Activated CD4-positive, alpha-beta T cell treated with anti-CD3 and anti-CD28 coated beads for 36 hours (primary cell): ENCODE data around the gene GABPB2. TPM values are rescaled to one million over a fixed set of nuclear protein-coding genes. Genes with fewer than 3 reads are reported as not detected.
A peak's percentile ranks its signal among the peaks of the same experiment; 100 is the strongest.

ENCODE experiments used
- ATAC-seq: fragments of 200-7000 bp; cut with Tn5 transposase; one replicate; pipeline ENCODE4 v1.10.0; 2021; ENCODE audit warnings: mild to moderate bottlenecking, moderate library complexity
- CTCF ChIA-PET: fragments of 350-600 bp; sonication (Branson Sonifier 250); formaldehyde crosslinking; loops from one replicate; lab custom pipeline; 2021; ENCODE audit warnings: antibody characterized with exemption; lab: Charles Lee
- POLR2A ChIA-PET: fragments of 350-600 bp; sonication (Branson Sonifier 250); formaldehyde crosslinking; loops from one replicate; lab custom pipeline; 2021; ENCODE audit warnings: antibody characterized with exemption, inconsistent platforms; lab: Charles Lee
- DNase-seq: peaks from one replicate; pipeline ENCODE4 v3.0.0-alpha.2; 2020
- H3K27ac Mint-ChIP-seq: one replicate; pipeline ENCODE4 v1.8.0; 2021; ENCODE audit warnings: mixed read lengths
- H3K27me3 Mint-ChIP-seq: one replicate; pipeline ENCODE4 v1.8.0; 2021; ENCODE audit warnings: mixed read lengths
- H3K36me3 Mint-ChIP-seq: one replicate; pipeline ENCODE4 v1.8.0; 2021; ENCODE audit warnings: low read depth, mixed read lengths
- H3K4me1 Mint-ChIP-seq: one replicate; pipeline ENCODE4 v1.8.0; 2021; ENCODE audit warnings: mixed read lengths
- H3K4me3 Mint-ChIP-seq: one replicate; pipeline ENCODE4 v1.8.0; 2021; ENCODE audit warnings: mild to moderate bottlenecking, moderate library complexity, mixed read lengths
- H3K9me3 Mint-ChIP-seq: one replicate; pipeline ENCODE4 v1.8.0; 2021; ENCODE audit warnings: low read depth, mixed read lengths
- intact Hi-C, 2 experiments: fragments of 100-400 bp; cut with DNase I in 1 of 2; cut with micrococcal nuclease in 1 of 2; formaldehyde crosslinking; loops; one replicate each; pipeline versions ENCODE4 v1.14.2 to v1.15.1; 2022 to 2024; cut with DNase I, micrococcal nuclease
- total RNA-seq, 2 experiments: library from RNA; stranded (reverse); gene quantifications; one replicate each; pipeline ENCODE4 v1.2.3, GENCODE V29; 2021

The GABPB2 gene
- total RNA-seq, 2 experiments from 2014 or later, result 16.6 to 19.2 TPM

DNA sequence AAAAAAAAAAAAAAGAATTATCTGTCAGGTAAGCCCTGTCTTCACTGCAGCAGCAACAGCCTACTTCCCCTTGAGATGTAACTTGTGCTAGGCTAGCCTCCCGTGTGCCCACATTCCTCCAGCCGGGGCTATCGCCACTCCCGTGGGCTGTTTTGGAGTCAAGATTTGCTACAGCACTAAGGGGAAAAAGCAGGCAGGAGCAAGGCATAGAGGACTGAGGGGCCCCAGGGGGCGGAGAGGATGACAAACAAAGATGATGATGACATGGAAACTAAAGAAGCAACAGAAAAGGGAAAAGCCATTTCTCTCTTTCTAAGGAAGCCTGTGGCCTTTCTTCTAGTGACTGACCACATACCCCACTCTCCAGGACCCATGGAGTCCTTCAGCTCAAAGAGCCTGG lies 87.8 kb downstream of the GABPB2 start:
- peak overlapping the region; percentile 99 for H3K27ac Mint-ChIP-seq
- peak; percentile 21 for ATAC-seq
- peaks cover 47% of the 10 kb centered on the region for H3K36me3 Mint-ChIP-seq
- no peaks in the 10 kb centered on the region for H3K9me3 Mint-ChIP-seq
- H3K4me1 Mint-ChIP-seq, result peaks cover 59% of the 10 kb centered on the region
- ChIA-PET CTCF (interaction anchor here (0.6 to 8.0 kb wide), 8 partner anchors 10 to 444 kb away, joined by 3 to 195 read pairs (median 4); partner anchors contain the start of genes MINDY1 and MLLT11), POLR2A (interaction anchor here (0.5 to 2.9 kb wide), 5 partner anchors 7 to 121 kb away, joined by 3 to 9 read pairs (median 6); partner anchors contain the start of genes LYSMD1, SCNM1 and VPS72)
- intact Hi-C loops, result loop anchor here (5.0 kb wide), 3 partner anchors 39 to 596 kb away; partner anchors contain the start of genes MINDY1 (in 1 of the 2), PIP5K1A (in 1 of the 2) and PRUNE1 (in 1 of the 2)
- no peaks in the 10 kb centered on the region for H3K27me3 Mint-ChIP-seq
- peak; percentile 83 for DNase-seq
- peak overlapping the region; percentile 88 for H3K4me3 Mint-ChIP-seq

DNA sequence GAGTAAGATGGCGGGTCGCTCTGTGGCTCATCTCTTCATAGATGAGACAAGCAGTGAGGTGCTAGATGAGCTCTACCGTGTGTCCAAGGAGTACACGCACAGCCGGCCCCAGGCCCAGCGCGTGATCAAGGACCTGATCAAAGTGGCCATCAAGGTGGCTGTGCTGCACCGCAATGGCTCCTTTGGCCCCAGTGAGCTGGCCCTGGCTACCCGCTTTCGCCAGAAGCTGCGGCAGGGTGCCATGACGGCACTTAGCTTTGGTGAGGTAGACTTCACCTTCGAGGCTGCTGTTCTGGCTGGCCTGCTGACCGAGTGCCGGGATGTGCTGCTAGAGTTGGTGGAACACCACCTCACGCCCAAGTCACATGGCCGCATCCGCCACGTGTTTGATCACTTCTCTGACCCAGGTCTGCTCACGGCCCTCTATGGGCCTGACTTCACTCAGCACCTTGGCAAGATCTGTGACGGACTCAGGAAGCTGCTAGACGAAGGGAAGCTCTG lies 88.2 kb downstream of the GABPB2 start:
- peaks cover 59% of the 10 kb centered on the region for H3K4me1 Mint-ChIP-seq
- H3K36me3 Mint-ChIP-seq, result peaks cover 52% of the 10 kb centered on the region
- H3K4me3 Mint-ChIP-seq, result peak overlapping the region; percentile 88
- CTCF ChIA-PET, result interaction anchor here (0.6 to 8.0 kb wide), 6 partner anchors 10 to 445 kb away, joined by 3 to 195 read pairs (median 4); partner anchors contain the start of gene MINDY1
- peak; percentile 61 for DNase-seq
- intact Hi-C loops, result loop anchor here (5.0 kb wide), 3 partner anchors 38 to 596 kb away; partner anchors contain the start of genes MINDY1 (in 1 of the 2), PIP5K1A (in 1 of the 2) and PRUNE1 (in 1 of the 2)
- H3K27me3 Mint-ChIP-seq, result no peaks in the 10 kb centered on the region
- no peaks in the 10 kb centered on the region for H3K9me3 Mint-ChIP-seq
- POLR2A ChIA-PET, result interaction anchor here (0.5 to 2.9 kb wide), 5 partner anchors 28 to 121 kb away, joined by 3 to 9 read pairs (median 5); no protein-coding TSS in a partner anchor
- ATAC-seq, result no peak
- H3K27ac Mint-ChIP-seq, result peak overlapping the region; percentile 99

DNA sequence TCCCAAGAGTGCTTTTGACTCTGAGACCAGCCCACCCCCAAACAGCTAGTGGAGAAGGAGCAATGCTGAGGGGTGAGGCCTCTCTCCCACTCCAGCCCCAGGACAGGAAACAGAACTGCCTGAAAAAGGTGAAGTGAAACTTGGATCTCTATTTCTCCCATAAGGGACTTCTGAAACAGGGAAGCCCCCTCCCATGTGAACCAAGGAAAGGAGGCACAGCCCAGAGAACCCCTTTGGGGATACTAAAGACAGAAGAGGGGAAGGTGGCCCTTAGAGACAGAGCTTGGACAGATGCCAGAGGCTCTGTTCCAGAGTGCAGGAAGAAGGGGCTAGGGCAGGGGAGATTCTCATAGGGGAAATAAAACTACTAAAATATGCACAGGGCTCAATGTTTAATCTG lies 88.8 kb downstream of the GABPB2 start:
- no peak for DNase-seq
- no peak for ATAC-seq
- Mint-ChIP-seq H3K4me1 (peaks cover 62% of the 10 kb centered on the region), H3K27me3 (no peaks in the 10 kb centered on the region), H3K9me3 (no peaks in the 10 kb centered on the region), H3K36me3 (peaks cover 56% of the 10 kb centered on the region), H3K4me3 (peak overlapping the region; percentile 4), H3K27ac (peak overlapping the region; percentile 99)
- POLR2A ChIA-PET, result interaction anchor here (0.7 to 2.9 kb wide), 3 partner anchors 28 to 118 kb away, joined by 4 to 9 read pairs (median 5); no protein-coding TSS in a partner anchor
- CTCF ChIA-PET, result interaction anchor here (1.2 to 8.0 kb wide), 5 partner anchors 11 to 60 kb away, joined by 4 to 195 read pairs (median 11); no protein-coding TSS in a partner anchor
- intact Hi-C loops, result loop anchor here (5.0 kb wide), 3 partner anchors 38 to 597 kb away; partner anchors contain the start of genes MINDY1 (in 1 of the 2), PIP5K1A (in 1 of the 2) and PRUNE1 (in 1 of the 2)

DNA sequence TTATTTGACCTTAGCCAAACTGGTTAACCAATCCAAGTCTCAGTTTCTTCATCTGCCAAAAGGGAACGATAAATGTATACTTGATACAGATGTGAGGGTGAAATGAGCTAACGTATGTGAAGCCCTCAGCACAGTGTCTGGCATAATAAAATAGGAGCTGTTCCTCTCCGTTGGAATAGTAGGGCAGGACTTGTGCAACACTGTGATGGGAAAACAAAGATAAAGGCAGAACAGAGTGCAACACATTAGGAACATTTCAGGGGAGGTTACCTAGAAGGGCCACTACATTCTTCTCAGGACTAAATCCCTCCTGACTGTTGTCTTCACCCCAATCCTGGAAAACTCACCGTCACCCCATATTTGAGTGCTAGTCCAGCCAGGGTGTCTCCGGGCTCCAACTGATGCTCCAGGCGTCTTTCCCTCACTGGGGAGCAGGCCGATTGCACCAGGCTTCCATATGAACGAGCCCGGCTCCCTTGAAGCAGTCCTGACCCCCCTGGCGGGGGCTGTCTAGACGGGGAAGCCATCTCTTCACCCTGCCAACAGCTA lies 94.2 kb downstream of the GABPB2 start:
- H3K4me3 Mint-ChIP-seq, result peak overlapping the region; percentile 92
- no peaks in the 10 kb centered on the region for H3K27me3 Mint-ChIP-seq
- H3K9me3 Mint-ChIP-seq, result no peaks in the 10 kb centered on the region
- peak overlapping the region; percentile 98 for H3K27ac Mint-ChIP-seq
- peaks cover 56% of the 10 kb centered on the region for H3K4me1 Mint-ChIP-seq
- CTCF ChIA-PET, result interaction anchor here (0.7 to 4.4 kb wide), 4 partner anchors 8 to 136 kb away, joined by 3 to 25 read pairs (median 4); partner anchors contain the start of genes PSMD4 and TNFAIP8L2
- POLR2A ChIA-PET, result interaction anchor here (0.6 to 2.8 kb wide), 3 partner anchors 8 to 113 kb away, joined by 3 to 9 read pairs (median 4); partner anchors contain the start of gene TNFAIP8L2
- DNase-seq, result no peak
- peaks cover 65% of the 10 kb centered on the region for H3K36me3 Mint-ChIP-seq
- ATAC-seq, result no peak
- intact Hi-C loops, result loop anchor here (1.0 to 10.0 kb wide), 5 partner anchors 9 to 600 kb away; partner anchors contain the start of genes GABPB2 (in 1 of the 2), PRUNE1 (in 1 of the 2), PSMB4 (in 1 of the 2) and TNFAIP8L2 (in 1 of the 2)

DNA sequence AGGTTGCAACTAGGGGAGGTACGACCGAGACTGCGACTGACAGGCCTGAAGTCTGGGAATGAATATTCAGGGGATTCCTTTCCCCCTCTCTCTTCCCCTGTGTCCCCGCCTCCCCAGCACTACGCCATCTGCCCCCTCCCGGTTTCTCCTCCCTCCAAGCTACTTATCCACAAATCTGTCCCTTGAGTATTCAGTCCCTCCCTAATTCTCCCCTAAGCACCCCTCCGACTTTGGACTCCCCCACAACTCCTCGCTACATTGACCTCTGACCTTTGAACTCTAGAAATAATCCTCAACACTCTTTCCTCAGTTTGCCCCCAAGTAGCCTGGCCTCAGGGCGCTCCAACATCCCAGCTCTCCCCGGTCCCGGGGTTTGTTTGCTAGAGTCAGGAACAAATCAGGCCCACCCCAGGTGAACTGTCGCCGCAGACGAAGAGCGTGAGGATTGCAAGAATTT lies 94.7 kb downstream of the GABPB2 start:
- no peaks in the 10 kb centered on the region for H3K27me3 Mint-ChIP-seq
- DNase-seq, result peak; percentile 47
- intact Hi-C loops, result loop anchor here (1.0 to 10.0 kb wide), 5 partner anchors 9 to 601 kb away; partner anchors contain the start of genes GABPB2 (in 1 of the 2), PRUNE1 (in 1 of the 2), PSMB4 (in 1 of the 2) and TNFAIP8L2 (in 1 of the 2)

DNA sequence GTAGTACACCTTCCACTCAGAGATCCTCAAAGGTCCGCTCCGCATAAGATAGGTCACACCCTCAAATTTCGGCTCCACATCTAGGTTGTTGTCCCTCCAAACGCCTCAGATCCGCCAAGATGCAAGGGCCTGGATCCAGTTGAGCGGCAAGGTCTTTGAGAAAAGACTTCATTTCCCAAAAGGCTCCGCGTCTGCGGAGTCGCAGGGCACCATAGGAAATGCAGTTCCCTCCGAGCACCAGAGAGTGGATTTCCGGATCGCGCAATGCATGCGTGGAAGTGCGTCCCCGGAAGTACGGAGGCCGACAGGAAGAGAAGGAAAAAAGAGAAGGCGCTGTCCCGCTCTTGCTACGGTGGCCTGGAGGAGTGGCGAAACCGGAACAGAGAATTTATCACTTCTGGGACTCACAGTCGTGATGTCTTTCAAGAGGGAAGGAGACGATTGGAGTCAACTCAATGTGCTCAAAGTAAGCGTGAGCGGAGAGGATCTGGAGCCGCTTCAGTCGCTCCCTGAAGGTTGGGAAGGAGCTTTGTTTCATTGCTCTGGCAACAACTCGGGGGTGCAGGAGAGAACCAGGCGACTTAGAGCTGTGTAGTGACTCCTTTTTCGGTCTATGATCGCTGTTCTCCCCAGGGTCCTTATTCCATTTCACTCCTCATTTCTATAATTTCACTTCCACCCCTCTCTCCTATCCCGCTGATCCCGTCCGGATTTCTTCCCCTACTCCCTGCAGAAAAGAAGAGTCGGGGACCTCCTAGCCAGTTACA lies 95.4 kb downstream of the GABPB2 start, which contains the start of the genes LYSMD1 and SCNM1:
LYSMD1 (minus strand) TSS at position 165 of the 767 bp plus-strand sequence. CDS start 644 bp downstream, outside the sequence.
SCNM1 (plus strand) TSS at position 407 of the 767 bp plus-strand sequence; CDS start at position 416, 9 bp downstream.
- peaks cover 48% of the 10 kb centered on the region for H3K4me1 Mint-ChIP-seq
- H3K27ac Mint-ChIP-seq, result peak within 1 kb of the TSS; percentile 98
- DNase-seq, result peak; percentile 98
- ATAC-seq, result peak; percentile 96
- ChIA-PET POLR2A (interaction anchor here (0.9 to 2.8 kb wide), 3 partner anchors 9 to 34 kb away, joined by 3 to 14 read pairs (median 9); partner anchors contain the start of genes TNFAIP8L2 and VPS72), CTCF (interaction anchor here (0.6 to 4.4 kb wide), 7 partner anchors 9 to 114 kb away, joined by 3 to 25 read pairs (median 4); partner anchors contain the start of genes PSMD4, TMOD4 and TNFAIP8L2)
- no peaks in the 10 kb centered on the region for H3K27me3 Mint-ChIP-seq
- intact Hi-C loops, result loop anchor here (1.0 to 10.0 kb wide), 14 partner anchors 10 to 601 kb away; partner anchors contain the start of genes PSMD4 (in 2 of the 2), ENSA (in 1 of the 2), GABPB2 (in 1 of the 2) and PI4KB (in 1 of the 2)
- H3K36me3 Mint-ChIP-seq, result peaks cover 58% of the 10 kb centered on the region
- no peaks in the 10 kb centered on the region for H3K9me3 Mint-ChIP-seq
- peak within 1 kb of the TSS; percentile 92 for H3K4me3 Mint-ChIP-seq

More for the DNA sequence above, 94.7 kb downstream of the GABPB2 start:
- Mint-ChIP-seq H3K27ac (peak overlapping the region; percentile 98), H3K4me1 (peaks cover 53% of the 10 kb centered on the region), H3K9me3 (no peaks in the 10 kb centered on the region), H3K4me3 (peak overlapping the region; percentile 92), H3K36me3 (peaks cover 61% of the 10 kb centered on the region)
- ChIA-PET CTCF (interaction anchor here (0.7 to 4.4 kb wide), 4 partner anchors 8 to 136 kb away, joined by 3 to 25 read pairs (median 4); partner anchors contain the start of genes PSMD4 and TNFAIP8L2), POLR2A (interaction anchor here (0.6 to 2.8 kb wide), 3 partner anchors 8 to 112 kb away, joined by 3 to 9 read pairs (median 4); partner anchors contain the start of gene TNFAIP8L2)
- ATAC-seq, result peak; percentile 14

DNA sequence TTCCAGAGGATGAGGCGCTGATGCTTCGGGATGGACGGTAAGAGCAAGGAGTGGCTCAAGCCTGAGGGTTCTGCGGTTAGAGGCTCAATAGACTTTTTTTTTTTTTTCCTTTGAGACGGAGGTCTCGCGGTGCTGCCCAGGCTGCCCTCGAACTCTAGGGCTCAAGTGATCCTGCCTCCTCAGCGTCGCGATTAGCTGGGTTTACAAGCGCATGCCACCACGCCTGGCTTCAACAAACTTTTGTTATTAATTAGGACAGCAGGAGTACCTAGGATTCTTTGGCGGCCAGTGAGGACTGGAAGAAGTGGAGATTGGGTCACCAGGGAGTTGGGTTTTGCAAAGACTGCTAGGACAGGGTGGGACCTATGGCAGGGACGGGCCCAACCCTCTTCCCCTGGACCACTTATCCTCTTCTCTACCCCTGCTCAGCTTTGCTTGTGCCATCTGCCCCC lies 96.0 kb downstream of the GABPB2 start:
- CTCF ChIA-PET, result interaction anchor here (0.6 to 4.4 kb wide), 5 partner anchors 10 to 115 kb away, joined by 3 to 25 read pairs (median 7); partner anchors contain the start of genes TMOD4 and TNFAIP8L2
- intact Hi-C loops, result loop anchor here (1.0 to 10.0 kb wide), 10 partner anchors 20 to 602 kb away; partner anchors contain the start of genes PSMD4 (in 2 of the 2), ENSA (in 1 of the 2), PI4KB (in 1 of the 2) and PIP5K1A (in 1 of the 2)
- Mint-ChIP-seq H3K36me3 (peaks cover 56% of the 10 kb centered on the region), H3K4me1 (peaks cover 44% of the 10 kb centered on the region), H3K27ac (peak overlapping the region; percentile 98), H3K9me3 (no peaks in the 10 kb centered on the region), H3K4me3 (peak overlapping the region; percentile 92), H3K27me3 (no peaks in the 10 kb centered on the region)
- peak; percentile 37 for DNase-seq
- peak; percentile 1 for ATAC-seq
- POLR2A ChIA-PET, result interaction anchor here (0.6 to 2.8 kb wide), 5 partner anchors 9 to 233 kb away, joined by 3 to 14 read pairs (median 9); partner anchors contain the start of genes PSMB4, TNFAIP8L2 and VPS72

DNA sequence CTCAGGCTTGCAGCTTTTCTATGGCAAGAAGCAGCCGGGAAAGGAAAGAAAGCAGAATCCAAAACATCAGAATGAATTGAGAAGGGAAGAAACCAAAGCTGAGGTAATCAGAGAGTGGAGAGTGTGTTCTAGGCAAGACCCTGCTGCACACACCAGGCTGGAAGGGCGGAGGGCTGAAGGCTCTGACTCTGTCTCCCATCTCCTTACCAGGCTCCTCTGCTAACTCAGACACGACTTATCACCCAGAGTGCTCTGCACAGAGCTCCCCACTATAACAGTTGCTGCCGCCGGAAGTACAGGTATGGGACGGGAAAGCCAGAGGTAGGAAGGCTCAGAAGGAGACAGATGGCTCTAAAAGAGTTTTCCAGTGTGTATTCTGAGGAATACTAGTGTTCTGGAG lies 96.6 kb downstream of the GABPB2 start:
- ATAC-seq (no peak), DNase-seq (no peak)
- intact Hi-C loops, result loop anchor here in 1 of 2 experiments (2.0 to 10.0 kb wide), 2 partner anchors 30 to 602 kb away; no protein-coding TSS in a partner anchor
- no peaks in the 10 kb centered on the region for H3K9me3 Mint-ChIP-seq
- ChIA-PET POLR2A (interaction anchor here (0.6 to 2.8 kb wide), 5 partner anchors 10 to 232 kb away, joined by 3 to 14 read pairs (median 9); partner anchors contain the start of genes PSMB4, TNFAIP8L2 and VPS72), CTCF (interaction anchor here (1.0 to 4.4 kb wide), 4 partner anchors 9 to 116 kb away, joined by 3 to 25 read pairs (median 8); partner anchors contain the start of genes TMOD4 and TNFAIP8L2)
- no peaks in the 10 kb centered on the region for H3K27me3 Mint-ChIP-seq
- peak overlapping the region; percentile 98 for H3K27ac Mint-ChIP-seq
- H3K4me1 Mint-ChIP-seq, result peaks cover 38% of the 10 kb centered on the region
- peak overlapping the region; percentile 92 for H3K4me3 Mint-ChIP-seq
- peaks cover 51% of the 10 kb centered on the region for H3K36me3 Mint-ChIP-seq

DNA sequence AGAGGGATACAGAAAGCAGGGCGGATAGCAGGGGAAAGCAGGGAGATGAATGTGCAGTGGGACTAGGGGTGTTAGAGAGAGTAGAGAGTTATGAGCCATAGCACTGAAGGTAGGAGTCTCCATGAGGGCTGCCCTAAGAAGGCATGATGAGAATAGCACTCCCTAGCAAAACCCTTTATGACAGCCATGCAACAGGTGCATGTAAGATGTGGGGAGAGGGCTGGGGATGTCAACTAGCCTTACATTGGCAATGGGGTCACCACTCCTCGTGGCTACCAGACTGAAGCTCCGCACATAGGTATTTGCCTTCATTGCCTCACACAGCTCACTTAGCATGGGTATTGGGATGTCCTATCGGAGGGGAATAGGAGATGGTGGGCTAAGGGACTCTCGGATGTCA lies 100.6 kb downstream of the GABPB2 start:
- Mint-ChIP-seq H3K4me3 (no peak overlapping the region), H3K9me3 (no peaks in the 10 kb centered on the region), H3K36me3 (peaks cover 32% of the 10 kb centered on the region), H3K27me3 (no peaks in the 10 kb centered on the region), H3K4me1 (peaks cover 11% of the 10 kb centered on the region), H3K27ac (no peak overlapping the region)
- POLR2A ChIA-PET, result interaction anchor here (0.5 kb wide), 1 partner anchor 81 kb away, joined by 7 read pairs; no protein-coding TSS in a partner anchor
- DNase-seq, result no peak
- intact Hi-C loops, result no loop called here
- ATAC-seq, result no peak
- CTCF ChIA-PET, result interaction anchor here (0.9 to 1.1 kb wide), 3 partner anchors 15 to 81 kb away, joined by 3 read pairs; partner anchors contain the start of gene TNFAIP8L2
